HCT116 (cell line): Measurements from ENCODE around the gene SNN. TPM values are rescaled to one million over a fixed set of nuclear protein-coding genes. Genes with fewer than 3 reads are reported as not detected.

Experiments
- ATAC-seq: fragments of 200-7000 bp; cut with Tn5 transposase; 2 replicates; pipeline ENCODE4 v1.9.1; 2020; ENCODE audit warnings: mild to moderate bottlenecking, moderate library complexity
- BruUV-seq: library from RNA; stranded (reverse); fragments of 400-500 nt; replicated peaks from 2 replicates; lab custom pipeline; 2021; lab: Mats Ljungman, UMichigan
- CTCF ChIA-PET: fragments of 300-600 bp; sonication (Branson Sonifier 250); formaldehyde crosslinking; loops from one replicate; lab custom pipeline; 2021; ENCODE audit warnings: antibody characterized with exemption; lab: Charles Lee
- POLR2A ChIA-PET: fragments of 300-600, 350-600 bp; sonication (Branson Sonifier 250); formaldehyde crosslinking; loops from one replicate; lab custom pipeline; 2021; ENCODE audit warnings: antibody characterized with exemption; lab: Charles Lee
- RAD21 ChIA-PET, 2 experiments: fragments of 300-600 bp; sonication (Branson Sonifier 250); formaldehyde crosslinking; loops; one replicate each; lab custom pipeline; 2023; ENCODE audit warnings: low total read pairs in 2 of 2; ENCODE audit not compliant: uncharacterized antibody in 2 of 2, unreplicated experiment in 2 of 2, low non-redundant PET in 1 of 2; lab: Charles Lee
- DNase-seq: peaks from one replicate; pipeline ENCODE4 v3.0.0-alpha.2; 2010; ENCODE audit warnings: low read depth, low spot score
- H2AFZ ChIP-seq: fragments of 200-600 bp; shearing (Covaris generic), sonication (generic); 2 replicates; pipeline ENCODE4 v1.6.1; 2017; ENCODE audit warnings: low read depth, mixed run types, mixed read lengths, antibody characterized with exemption, low read length; ENCODE audit not compliant: poor library complexity, severe bottlenecking
- H3K27ac ChIP-seq: 2 replicates; pipeline ENCODE4 v1.5.1; 2012; ENCODE audit warnings: low read depth, low read length
- H3K27me3 ChIP-seq: fragments of 200-600 bp; sonication (generic); 2 replicates; pipeline ENCODE4 v1.6.1; 2016; ENCODE audit warnings: mixed run types, low read length, mixed read lengths; ENCODE audit not compliant: insufficient read depth
- H3K36me3 ChIP-seq, 2 experiments: fragments of 200-500 bp in 1 of 2; fragments of 200-600 bp in 1 of 2; sonication (Bioruptor generic) in 1 of 2; sonication (generic) in 1 of 2; 2 replicates each; pipeline versions ENCODE4 v1.5.1 to v1.6.1; 2014 to 2016; ENCODE audit warnings: low read length in 2 of 2, inconsistent platforms in 1 of 2, mixed read lengths in 1 of 2, mixed run types in 1 of 2; ENCODE audit not compliant: insufficient read depth in 2 of 2, control insufficient read depth in 1 of 2
- H3K4me1 ChIP-seq, 2 experiments: fragments of 200-600 bp in 1 of 2; sonication (generic) in 1 of 2; 2 replicates each; pipeline versions ENCODE4 v1.5.1 to v1.6.1; 2012 to 2017; ENCODE audit warnings: low read length in 2 of 2, inconsistent platforms in 1 of 2, mild to moderate bottlenecking in 1 of 2, mixed read lengths in 1 of 2, mixed run types in 1 of 2, moderate library complexity in 1 of 2; ENCODE audit not compliant: insufficient read depth in 2 of 2, control insufficient read depth in 1 of 2
- H3K4me2 ChIP-seq: fragments of 200-600 bp; sonication (generic); 2 replicates; pipeline ENCODE4 v1.6.1; 2017; ENCODE audit warnings: mixed run types, low read length, mixed read lengths
- H3K4me3 ChIP-seq, 2 experiments: fragments of 200-600 bp in 1 of 2; sonication (generic) in 1 of 2; replicated peaks in 1 of 2; 2 replicates each; pipeline ENCODE4 v1.5.1; 2011 to 2016; ENCODE audit warnings: low read length in 2 of 2, control low read depth in 1 of 2, low read depth in 1 of 2, mild to moderate bottlenecking in 1 of 2, mixed read lengths in 1 of 2, mixed run types in 1 of 2
- H3K79me2 ChIP-seq: fragments of 200-600 bp; sonication (generic); 2 replicates; pipeline ENCODE4 v1.6.1; 2017; ENCODE audit warnings: mild to moderate bottlenecking, mixed run types, low read length, moderate library complexity, mixed read lengths; ENCODE audit not compliant: insufficient read depth
- H3K9ac ChIP-seq: fragments of 200-600 bp; sonication (generic); 2 replicates; pipeline ENCODE4 v1.6.1; 2016; ENCODE audit warnings: low read length, mixed read lengths
- H3K9me2 ChIP-seq: fragments of 200-600 bp; sonication (generic), shearing (Covaris generic); 2 replicates; pipeline ENCODE4 v1.6.1; 2017; ENCODE audit warnings: mixed run types, mild to moderate bottlenecking, moderate library complexity; ENCODE audit not compliant: insufficient read depth
- H3K9me3 ChIP-seq, 2 experiments: fragments of 200-500 bp in 1 of 2; fragments of 200-600 bp in 1 of 2; sonication (Bioruptor generic) in 1 of 2; sonication (generic) in 1 of 2; 2 replicates each; pipeline ENCODE4 v1.6.1; 2014 to 2017; ENCODE audit warnings: low read length in 2 of 2, mixed read lengths in 2 of 2, inconsistent platforms in 1 of 2, low read depth in 1 of 2, mild to moderate bottlenecking in 1 of 2, mixed run types in 1 of 2, moderate library complexity in 1 of 2; ENCODE audit not compliant: control insufficient read depth in 1 of 2, insufficient read depth in 1 of 2
- H4K20me1 ChIP-seq: fragments of 200-600 bp; sonication (generic), shearing (Covaris generic); 2 replicates; pipeline ENCODE4 v1.6.1; 2017; ENCODE audit warnings: mixed run types, mild to moderate bottlenecking, moderate library complexity; ENCODE audit not compliant: insufficient read depth
- CBX3 ChIP-seq: IDR thresholded peaks from 2 replicates; pipeline ENCODE4 v1.6.1; 2012; ENCODE audit warnings: low read depth
- CEBPB ChIP-seq: IDR thresholded peaks from 2 replicates; pipeline ENCODE4 v1.6.1; 2012; ENCODE audit warnings: low read depth
- EGR1 ChIP-seq: IDR thresholded peaks from 2 replicates; pipeline ENCODE4 v1.6.1; 2012; ENCODE audit warnings: low read depth
- FOSL1 ChIP-seq: IDR thresholded peaks from 2 replicates; pipeline ENCODE4 v1.6.1; 2012; ENCODE audit warnings: low read depth
- JUND ChIP-seq: IDR thresholded peaks from 2 replicates; pipeline ENCODE4 v1.6.1; 2012
- POLR2A ChIP-seq: IDR thresholded peaks from 2 replicates; pipeline ENCODE4 v1.7.0; 2011; ENCODE audit warnings: borderline replicate concordance; ENCODE audit not compliant: insufficient read depth, insufficient read length; ENCODE audit errors: extremely low read depth
- POLR2AphosphoS5 ChIP-seq: IDR thresholded peaks from 2 replicates; pipeline ENCODE4 v1.6.1; 2011; ENCODE audit warnings: mild to moderate bottlenecking, low read depth, low read length, moderate library complexity
- RAD21 ChIP-seq: IDR thresholded peaks from 2 replicates; pipeline ENCODE4 v1.6.1; 2012; ENCODE audit warnings: low read depth, mild to moderate bottlenecking
- SRF ChIP-seq: IDR thresholded peaks from 2 replicates; pipeline ENCODE4 v1.6.1; 2012; ENCODE audit warnings: low read depth
- intact Hi-C: fragments of 100-400 bp; cut with micrococcal nuclease; formaldehyde crosslinking; loops from 2 replicates; pipeline ENCODE4 v1.10.0; 2022
- total RNA-seq: library from RNA; stranded (reverse); gene quantifications from one replicate; pipeline ENCODE4 v1.2.1, GENCODE V29; 2021; ENCODE audit not compliant: unreplicated experiment
- TF ChIP-seq, protein P1 (sequence below): IDR thresholded peaks from 2 replicates; pipeline ENCODE4 v1.6.1; 2012; ENCODE audit warnings: low read depth
- TF ChIP-seq, protein P2 (sequence below): IDR thresholded peaks from 2 replicates; pipeline ENCODE4 v1.6.1; 2011; ENCODE audit warnings: mild to moderate bottlenecking, low read length, moderate library complexity; ENCODE audit not compliant: insufficient replicate concordance; ENCODE audit errors: extremely low read depth

The SNN gene
- total RNA-seq, 1 experiment from 2014 or later = 12.2 TPM

DNA sequence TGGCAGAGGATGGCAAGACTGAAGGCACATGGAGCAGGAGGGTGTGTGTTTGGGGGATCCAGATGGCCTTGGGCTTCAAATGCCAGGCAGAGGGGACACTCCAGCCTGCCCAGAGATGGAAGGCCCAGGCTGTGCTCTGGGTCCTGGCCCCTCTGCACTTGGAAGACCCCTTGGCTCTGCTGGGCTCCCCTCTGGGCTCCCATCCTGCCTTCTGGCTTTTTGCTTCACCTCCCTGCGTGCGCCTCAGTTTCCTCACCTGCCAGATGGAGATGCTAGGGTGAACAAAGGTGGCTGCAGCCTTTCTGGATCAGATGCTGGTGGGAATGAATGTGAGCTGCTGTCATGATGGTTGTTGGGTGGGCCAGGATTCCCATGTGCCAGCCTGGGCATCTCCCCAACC lies 3.0 kb downstream of the SNN start:
- peaks cover 38 to 59% of the 10 kb centered on the region in 2 experiments for H3K4me1 ChIP-seq
- no peak overlapping the region for H2AFZ ChIP-seq
- H3K4me2 ChIP-seq = no peak overlapping the region
- no peak overlapping the region for H3K9ac ChIP-seq
- no peaks in the 10 kb centered on the region for H3K9me2 ChIP-seq
- no peaks in the 10 kb centered on the region for H3K79me2 ChIP-seq
- ChIA-PET RAD21 (no interaction called here), CTCF (no interaction called here), POLR2A (no interaction called here)
- H3K27me3 ChIP-seq = no peaks in the 10 kb centered on the region
- no peak overlapping the region for H3K27ac ChIP-seq
- H4K20me1 ChIP-seq = no peaks in the 10 kb centered on the region
- no peaks in the 10 kb centered on the region for H3K9me3 ChIP-seq
- H3K4me3 ChIP-seq = no peak overlapping the region
- BruUV-seq = no TSS peak
- H3K36me3 ChIP-seq = no peaks in the 10 kb centered on the region
- no peak for ATAC-seq
- DNase-seq = no peak
- TF ChIP-seq CEBPB (no peak), POLR2A (no peak), POLR2AphosphoS5 (no peak), FOSL1 (no peak)
- TF ChIP-seq, protein P1, sequence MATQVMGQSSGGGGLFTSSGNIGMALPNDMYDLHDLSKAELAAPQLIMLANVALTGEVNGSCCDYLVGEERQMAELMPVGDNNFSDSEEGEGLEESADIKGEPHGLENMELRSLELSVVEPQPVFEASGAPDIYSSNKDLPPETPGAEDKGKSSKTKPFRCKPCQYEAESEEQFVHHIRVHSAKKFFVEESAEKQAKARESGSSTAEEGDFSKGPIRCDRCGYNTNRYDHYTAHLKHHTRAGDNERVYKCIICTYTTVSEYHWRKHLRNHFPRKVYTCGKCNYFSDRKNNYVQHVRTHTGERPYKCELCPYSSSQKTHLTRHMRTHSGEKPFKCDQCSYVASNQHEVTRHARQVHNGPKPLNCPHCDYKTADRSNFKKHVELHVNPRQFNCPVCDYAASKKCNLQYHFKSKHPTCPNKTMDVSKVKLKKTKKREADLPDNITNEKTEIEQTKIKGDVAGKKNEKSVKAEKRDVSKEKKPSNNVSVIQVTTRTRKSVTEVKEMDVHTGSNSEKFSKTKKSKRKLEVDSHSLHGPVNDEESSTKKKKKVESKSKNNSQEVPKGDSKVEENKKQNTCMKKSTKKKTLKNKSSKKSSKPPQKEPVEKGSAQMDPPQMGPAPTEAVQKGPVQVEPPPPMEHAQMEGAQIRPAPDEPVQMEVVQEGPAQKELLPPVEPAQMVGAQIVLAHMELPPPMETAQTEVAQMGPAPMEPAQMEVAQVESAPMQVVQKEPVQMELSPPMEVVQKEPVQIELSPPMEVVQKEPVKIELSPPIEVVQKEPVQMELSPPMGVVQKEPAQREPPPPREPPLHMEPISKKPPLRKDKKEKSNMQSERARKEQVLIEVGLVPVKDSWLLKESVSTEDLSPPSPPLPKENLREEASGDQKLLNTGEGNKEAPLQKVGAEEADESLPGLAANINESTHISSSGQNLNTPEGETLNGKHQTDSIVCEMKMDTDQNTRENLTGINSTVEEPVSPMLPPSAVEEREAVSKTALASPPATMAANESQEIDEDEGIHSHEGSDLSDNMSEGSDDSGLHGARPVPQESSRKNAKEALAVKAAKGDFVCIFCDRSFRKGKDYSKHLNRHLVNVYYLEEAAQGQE = no peak
- TF ChIP-seq, all 23 proteins: peak for 0
- intact Hi-C loops = no loop called here

DNA sequence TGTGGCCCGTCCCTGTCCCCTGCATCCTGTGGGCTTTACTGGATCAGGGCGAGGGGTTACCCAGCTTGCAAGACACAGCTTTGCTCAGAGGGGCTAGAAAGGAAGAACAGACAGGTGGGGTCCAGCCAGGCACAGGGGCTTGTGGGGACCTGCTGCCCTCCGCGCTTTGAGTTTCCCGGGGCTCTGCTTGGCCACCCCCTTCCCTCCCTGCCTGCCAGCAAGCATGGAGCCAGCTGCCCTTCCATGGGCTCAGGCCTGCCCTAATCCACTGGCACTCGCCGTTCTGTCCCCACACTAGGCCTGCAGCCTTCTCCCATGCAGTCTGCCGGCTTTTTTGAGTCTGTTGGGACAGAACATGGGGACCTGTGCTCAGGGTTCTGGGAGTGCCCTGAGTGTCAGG lies 3.4 kb downstream of the SNN start:
- H3K9me3 ChIP-seq = no peaks in the 10 kb centered on the region
- no peak overlapping the region for H3K4me2 ChIP-seq
- CTCF ChIA-PET = no interaction called here
- no peaks in the 10 kb centered on the region for H3K79me2 ChIP-seq
- RAD21 ChIA-PET = no interaction called here
- no peak for DNase-seq
- H3K4me1 ChIP-seq = peaks cover 40 to 61% of the 10 kb centered on the region in 2 experiments
- H2AFZ ChIP-seq = no peak overlapping the region
- POLR2A ChIA-PET = no interaction called here
- no peak overlapping the region for H3K9ac ChIP-seq
- ATAC-seq = no peak
- no peak for TF ChIP-seq RAD21
- TF ChIP-seq SRF = no peak
- TF ChIP-seq, protein P2, sequence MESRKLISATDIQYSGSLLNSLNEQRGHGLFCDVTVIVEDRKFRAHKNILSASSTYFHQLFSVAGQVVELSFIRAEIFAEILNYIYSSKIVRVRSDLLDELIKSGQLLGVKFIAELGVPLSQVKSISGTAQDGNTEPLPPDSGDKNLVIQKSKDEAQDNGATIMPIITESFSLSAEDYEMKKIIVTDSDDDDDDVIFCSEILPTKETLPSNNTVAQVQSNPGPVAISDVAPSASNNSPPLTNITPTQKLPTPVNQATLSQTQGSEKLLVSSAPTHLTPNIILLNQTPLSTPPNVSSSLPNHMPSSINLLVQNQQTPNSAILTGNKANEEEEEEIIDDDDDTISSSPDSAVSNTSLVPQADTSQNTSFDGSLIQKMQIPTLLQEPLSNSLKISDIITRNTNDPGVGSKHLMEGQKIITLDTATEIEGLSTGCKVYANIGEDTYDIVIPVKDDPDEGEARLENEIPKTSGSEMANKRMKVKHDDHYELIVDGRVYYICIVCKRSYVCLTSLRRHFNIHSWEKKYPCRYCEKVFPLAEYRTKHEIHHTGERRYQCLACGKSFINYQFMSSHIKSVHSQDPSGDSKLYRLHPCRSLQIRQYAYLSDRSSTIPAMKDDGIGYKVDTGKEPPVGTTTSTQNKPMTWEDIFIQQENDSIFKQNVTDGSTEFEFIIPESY = no peak
- no peak for TF ChIP-seq JUND
- TF ChIP-seq CBX3 = no peak
- TF ChIP-seq EGR1 = no peak
- peaks cover 1 to 2% of the 10 kb centered on the region in 2 experiments; a peak in 2 of 4 replicates for H3K36me3 ChIP-seq
- H3K9me2 ChIP-seq = no peaks in the 10 kb centered on the region
- H3K27me3 ChIP-seq = no peaks in the 10 kb centered on the region
- no peak overlapping the region for H3K4me3 ChIP-seq
- H4K20me1 ChIP-seq = no peaks in the 10 kb centered on the region
- intact Hi-C loops = no loop called here
- no peak overlapping the region for H3K27ac ChIP-seq
- BruUV-seq = no TSS peak
